ENCODE data around the gene TAOK3.
"Not testable (repeated sequence)": the region's sequence is repeated elsewhere in the genome, so short reads cannot be mapped to it uniquely, and the experiment has no call there.

Gene TAOK3

GRCh38 chr12:118137148-118137678 lies 235.5 kb downstream of the TAOK3 start:
- no peak for DNase-seq (ENCODE audit: low read depth in 2 of 2)

GRCh38 chr12:118136559-118137003 lies 236.1 kb downstream of the TAOK3 start:
- DNase-seq (ENCODE audit: low read depth in 2 of 2): no peak

GRCh38 chr12:118135788-118136558 lies 236.7 kb downstream of the TAOK3 start, which contains the start of gene PEBP1:
Gene PEBP1, plus strand, starts transcription at chr12:118136124. Its CDS starts 86 bp downstream, at chr12:118136210.
- peak; percentile 85 to 87 for DNase-seq (ENCODE audit: low read depth in 2 of 2)

- not testable (repeated sequence) for DNase-seq (ENCODE audit: low read depth in 2 of 2)
These were observed 243.3 kb downstream of the TAOK3 start for GRCh38 chr12:118129436-118129835.

- no peak for DNase-seq (ENCODE audit: low read depth in 2 of 2)
These were observed 244.8 kb downstream of the TAOK3 start for GRCh38 chr12:118127867-118128266.

GRCh38 chr12:118126119-118126757 lies 246.5 kb downstream of the TAOK3 start:
- DNase-seq (ENCODE audit: low read depth in 2 of 2): no peak

GRCh38 chr12:118125743-118126118 lies 247.0 kb downstream of the TAOK3 start:
- DNase-seq (ENCODE audit: low read depth in 2 of 2): no peak

GRCh38 chr12:118124333-118124874 lies 248.3 kb downstream of the TAOK3 start:
- DNase-seq (ENCODE audit: low read depth in 2 of 2): no peak

GRCh38 chr12:118122264-118122663 lies 250.4 kb downstream of the TAOK3 start:
- DNase-seq (ENCODE audit: low read depth in 2 of 2): no peak

GRCh38 chr12:118120579-118121363 lies 251.9 kb downstream of the TAOK3 start:
- DNase-seq (ENCODE audit: low read depth in 2 of 2): peak in 1 of 2 donors; percentile 39

GRCh38 chr12:118119449-118119879 lies 253.2 kb downstream of the TAOK3 start:
- DNase-seq (ENCODE audit: low read depth in 2 of 2): no peak

- no peak for DNase-seq (ENCODE audit: low read depth in 2 of 2)
These were observed 263.6 kb downstream of the TAOK3 start for GRCh38 chr12:118109088-118109487.

- no peak for DNase-seq (ENCODE audit: low read depth in 2 of 2)
These were observed 265.0 kb downstream of the TAOK3 start for GRCh38 chr12:118107694-118108093.

GRCh38 chr12:118107011-118107410 lies 265.7 kb downstream of the TAOK3 start:
- no peak for DNase-seq (ENCODE audit: low read depth in 2 of 2)

- no peak for DNase-seq (ENCODE audit: low read depth in 2 of 2)
These were observed 268.9 kb downstream of the TAOK3 start, which contains the start of gene VSIG10 for GRCh38 chr12:118103601-118104382. Gene VSIG10, minus strand, starts transcription at chr12:118104011. Its CDS starts 340 bp downstream, at chr12:118103671.

- DNase-seq (ENCODE audit: low read depth in 2 of 2): no peak
These were observed 269.5 kb downstream of the TAOK3 start for GRCh38 chr12:118103201-118103600.

GRCh38 chr12:118102609-118103008 lies 270.1 kb downstream of the TAOK3 start:
- DNase-seq (ENCODE audit: low read depth in 2 of 2): no peak

GRCh38 chr12:118102070-118102469 lies 270.6 kb downstream of the TAOK3 start:
- DNase-seq (ENCODE audit: low read depth in 2 of 2): no peak

- DNase-seq (ENCODE audit: low read depth in 2 of 2): no peak
These were observed 271.7 kb downstream of the TAOK3 start for GRCh38 chr12:118101051-118101450.

All from stimulated activated CD8-positive, alpha-beta memory T cell treated with anti-CD3 and anti-CD28 coated beads, Interleukin-7, amount 100 ng/mL, for 1 hour (primary cell).